ENCODE data around the gene FRRS1L. TPM values are rescaled to one million over a fixed set of nuclear protein-coding genes. Genes with fewer than 3 reads are reported as not detected.
"Not testable (repeated sequence)": the region's sequence is repeated elsewhere in the genome, so short reads cannot be mapped to it uniquely, and the experiment has no call there.

FRRS1L gene
- polyA plus RNA-seq, 3 donors from 2014 or later = not detected

GRCh38 chr9:109138421-109138820 is 28.6 kb downstream of the FRRS1L start:
- no peaks in the 10 kb centered on the region for H3K9me3 Mint-ChIP-seq
- H3K36me3 Mint-ChIP-seq = no peaks in the 10 kb centered on the region
- DNase-seq = no peak
- H3K4me3 Mint-ChIP-seq = no peak overlapping the region
- no peak overlapping the region for H3K27ac Mint-ChIP-seq
- no peaks in the 10 kb centered on the region for H3K4me1 Mint-ChIP-seq
- peaks cover 0 to 8% (median 0%) of the 10 kb centered on the region in 3 donors for H3K27me3 Mint-ChIP-seq (ENCODE audit: low read depth in 3 of 3)

GRCh38 chr9:109134167-109134578 is 32.9 kb downstream of the FRRS1L start:
- Mint-ChIP-seq H3K9me3 (no peaks in the 10 kb centered on the region), H3K4me3 (no peak overlapping the region), H3K4me1 (no peaks in the 10 kb centered on the region), H3K36me3 (no peaks in the 10 kb centered on the region), H3K27ac (no peak overlapping the region), H3K27me3 (ENCODE audit: low read depth in 3 of 3) (peaks cover 0 to 3% (median 0%) of the 10 kb centered on the region in 3 donors)
- DNase-seq = no peak

GRCh38 chr9:109133533-109133932 is 33.5 kb downstream of the FRRS1L start:
- Mint-ChIP-seq H3K27ac (no peak overlapping the region), H3K27me3 (ENCODE audit: low read depth in 3 of 3) (peaks cover 0 to 3% (median 0%) of the 10 kb centered on the region in 3 donors), H3K4me1 (no peaks in the 10 kb centered on the region), H3K36me3 (no peaks in the 10 kb centered on the region), H3K9me3 (no peaks in the 10 kb centered on the region), H3K4me3 (no peak overlapping the region)
- DNase-seq = no peak

- Mint-ChIP-seq H3K27me3 (ENCODE audit: low read depth in 3 of 3) (peaks cover 0 to 3% (median 0%) of the 10 kb centered on the region in 3 donors), H3K4me1 (no peaks in the 10 kb centered on the region), H3K27ac (no peak overlapping the region), H3K9me3 (no peaks in the 10 kb centered on the region), H3K4me3 (no peak overlapping the region), H3K36me3 (no peaks in the 10 kb centered on the region)
- no peak for DNase-seq
Observed at GRCh38 chr9:109132567-109133021, 34.5 kb downstream of the FRRS1L start.

- Mint-ChIP-seq H3K4me3 (no peak overlapping the region), H3K36me3 (no peaks in the 10 kb centered on the region), H3K27me3 (ENCODE audit: low read depth in 3 of 3) (no peaks in the 10 kb centered on the region), H3K27ac (no peak overlapping the region), H3K4me1 (no peaks in the 10 kb centered on the region), H3K9me3 (no peaks in the 10 kb centered on the region)
- no peak for DNase-seq
Observed at GRCh38 chr9:109129470-109130197, 37.4 kb downstream of the FRRS1L start.

- not testable (repeated sequence) for H3K4me3 Mint-ChIP-seq; H3K9me3 Mint-ChIP-seq; DNase-seq; H3K27me3 Mint-ChIP-seq (ENCODE audit: low read depth in 3 of 3); H3K36me3 Mint-ChIP-seq; H3K27ac Mint-ChIP-seq; H3K4me1 Mint-ChIP-seq
Observed at GRCh38 chr9:109126671-109127070, 40.4 kb downstream of the FRRS1L start.

- no peaks in the 10 kb centered on the region for H3K36me3 Mint-ChIP-seq
- peaks cover 0 to 6% (median 3%) of the 10 kb centered on the region in 3 donors for H3K27me3 Mint-ChIP-seq (ENCODE audit: low read depth in 3 of 3)
- no peak overlapping the region for H3K4me3 Mint-ChIP-seq
- H3K9me3 Mint-ChIP-seq = no peaks in the 10 kb centered on the region
- H3K4me1 Mint-ChIP-seq = peaks cover 7 to 9% of the 10 kb centered on the region in 2 donors
- DNase-seq = no peak
- no peak overlapping the region for H3K27ac Mint-ChIP-seq
Observed at GRCh38 chr9:109124121-109124520, 42.9 kb downstream of the FRRS1L start.

GRCh38 chr9:109122726-109123621 is 44.1 kb downstream of the FRRS1L start:
- Mint-ChIP-seq H3K36me3 (no peaks in the 10 kb centered on the region), H3K27me3 (ENCODE audit: low read depth in 3 of 3) (peaks cover 0 to 8% (median 6%) of the 10 kb centered on the region in 3 donors), H3K4me1 (peaks cover 17 to 20% of the 10 kb centered on the region in 2 donors), H3K4me3 (no peak overlapping the region), H3K9me3 (no peaks in the 10 kb centered on the region), H3K27ac (no peak overlapping the region)
- DNase-seq = no peak

- H3K4me1 Mint-ChIP-seq = peaks cover 32 to 36% of the 10 kb centered on the region in 2 donors
- no peak for DNase-seq
- H3K36me3 Mint-ChIP-seq = peaks cover 0 to 5% (median 5%) of the 10 kb centered on the region in 3 donors
- H3K27ac Mint-ChIP-seq = no peak overlapping the region
- H3K27me3 Mint-ChIP-seq (ENCODE audit: low read depth in 3 of 3) = peaks cover 0 to 8% (median 6%) of the 10 kb centered on the region in 3 donors
- no peaks in the 10 kb centered on the region for H3K9me3 Mint-ChIP-seq
- H3K4me3 Mint-ChIP-seq = no peak overlapping the region
Observed at GRCh38 chr9:109121232-109121796, 45.7 kb downstream of the FRRS1L start.

GRCh38 chr9:109120204-109120789 is 46.8 kb downstream of the FRRS1L start:
- DNase-seq = no peak
- Mint-ChIP-seq H3K27me3 (ENCODE audit: low read depth in 3 of 3) (peaks cover 0 to 8% (median 6%) of the 10 kb centered on the region in 3 donors), H3K27ac (peak overlapping the region; percentile 17 to 77 (median 52)), H3K36me3 (peaks cover 0 to 5% (median 5%) of the 10 kb centered on the region in 3 donors), H3K4me1 (peaks cover 38 to 44% of the 10 kb centered on the region in 2 donors), H3K4me3 (peak overlapping the region; percentile 89 to 92 (median 90)), H3K9me3 (no peaks in the 10 kb centered on the region)

GRCh38 chr9:109119439-109120203 is 47.4 kb downstream of the FRRS1L start, which contains the start of gene TMEM245:
Gene TMEM245, minus strand, starts transcription at chr9:109119947. Its CDS starts 34 bp downstream, at chr9:109119913.
- Mint-ChIP-seq H3K27me3 (ENCODE audit: low read depth in 3 of 3) (peaks cover 0 to 8% (median 6%) of the 10 kb centered on the region in 3 donors), H3K36me3 (peaks cover 0 to 5% (median 5%) of the 10 kb centered on the region in 3 donors), H3K4me1 (peaks cover 41 to 50% of the 10 kb centered on the region in 2 donors), H3K27ac (peak within 1 kb of the TSS; percentile 72 to 90 (median 86)), H3K4me3 (peak within 1 kb of the TSS; percentile 89 to 92 (median 90)), H3K9me3 (no peaks in the 10 kb centered on the region)
- peak; percentile 94 to 95 (median 95) for DNase-seq

- H3K27me3 Mint-ChIP-seq (ENCODE audit: low read depth in 3 of 3) = peaks cover 0 to 8% (median 6%) of the 10 kb centered on the region in 3 donors
- H3K36me3 Mint-ChIP-seq = peaks cover 0 to 5% (median 5%) of the 10 kb centered on the region in 3 donors
- H3K4me1 Mint-ChIP-seq = peaks cover 48 to 57% of the 10 kb centered on the region in 2 donors
- peak overlapping the region; percentile 72 to 90 (median 86) for H3K27ac Mint-ChIP-seq
- peak overlapping the region; percentile 89 to 92 (median 90) for H3K4me3 Mint-ChIP-seq
- DNase-seq = peak in 1 of 3 donors; percentile 10
- no peaks in the 10 kb centered on the region for H3K9me3 Mint-ChIP-seq
Observed at GRCh38 chr9:109118808-109119438, 48.1 kb downstream of the FRRS1L start.
